ENCODE results near the gene PRKCD. TPM values are rescaled to one million over a fixed set of nuclear protein-coding genes. Genes with fewer than 3 reads are reported as not detected.

Gene PRKCD
- total and polyA plus RNA-seq, 2 of the 4 experiments (the other 2 are of a cell fraction), result 4.3 to 19.0 TPM

- Histone ChIP-seq H3K4me2 (ENCODE audit: low read depth, low read length) (no peak overlapping the region), H2BK20ac (ENCODE audit: low read depth, low read length) (no peak overlapping the region), H3K56ac (ENCODE audit: extremely low read depth, insufficient read depth, low read length) (no peak overlapping the region), H3K36me3 (ENCODE audit: control insufficient read depth, insufficient read depth, low read length) (no peaks in the 10 kb centered on the region), H2BK15ac (ENCODE audit: low read depth, low read length) (no peak overlapping the region), H3K4me1 (ENCODE audit: control insufficient read depth, insufficient read depth, low read length) (peaks cover 21% of the 10 kb centered on the region; the same call in 1 of the 2 replicates), H3K27me3 (ENCODE audit: control insufficient read depth, insufficient read depth, low read length) (peaks cover 34% of the 10 kb centered on the region), H2BK5ac (ENCODE audit: low read depth, low read length, poor library complexity, severe bottlenecking) (no peak overlapping the region), H4K8ac (ENCODE audit: low read depth in 2 of 2, low read length in 2 of 2) (no peak overlapping the region), H2AFZ (replicated peaks; ENCODE audit: low read length, poor library complexity) (no peak overlapping the region), H4K91ac (ENCODE audit: insufficient read depth, low read depth, low read length) (no peak overlapping the region), H4K20me1 (ENCODE audit: insufficient read depth, low read length) (0 out of 2 replicates have a peak, but pooled peaks cover 9% of the 10 kb centered on the region), H3K9me3 (ENCODE audit: control insufficient read depth, insufficient read depth, low read length) (no peaks in the 10 kb centered on the region), H2BK120ac (ENCODE audit: low read depth, low read length) (no peak overlapping the region), H3K79me1 (ENCODE audit: low read depth in 1 of 2, low read length in 2 of 2) (peaks cover 10 to 22% of the 10 kb centered on the region in 2 experiments; a peak in 3 of 4 replicates), H3K9me1 (ENCODE audit: insufficient read depth, low read length) (peaks cover 8% of the 10 kb centered on the region), H3K4me3 (ENCODE audit: insufficient read depth, low read depth, low read length) (no peak overlapping the region), H2AK9ac (replicated peaks; ENCODE audit: low read depth, low read length, poor library complexity) (peak overlapping the region; percentile 5), H3K27ac (ENCODE audit: insufficient read depth, low read length) (no peak overlapping the region), H3K9ac (ENCODE audit: low read depth, low read length) (no peak overlapping the region), H3K18ac (ENCODE audit: low read depth, low read length) (no peak overlapping the region), H4K5ac (ENCODE audit: low read depth, low read length) (no peak overlapping the region), H3K23ac (ENCODE audit: low read depth, low read length) (no peak overlapping the region), H3K4ac (ENCODE audit: low read depth, low read length) (no peak overlapping the region), H2AK5ac (ENCODE audit: low read depth, low read length) (no peak overlapping the region), H3K14ac (replicated peaks; ENCODE audit: low read depth, low read length) (no peak overlapping the region)
- in situ Hi-C loops (cut with MboI; ENCODE audit: low sequenced_read_pairs), result no loop called here
- BruUV-seq (replicated peaks), result no TSS peak
- CTCF ChIA-PET, result no interaction called here
- DNase-seq (no peak), ATAC-seq (ENCODE audit: low read depth) (no peak)
- POLR2A ChIA-PET (ENCODE audit: unreplicated experiment), result no interaction called here
- WGBS, 2 experiments (ENCODE audit: extremely low coverage in 2 of 2, insufficient read length in 1 of 2), result no CpG with 5 or more reads among the region's 2 CpGs
- TF ChIP-seq NFE2L2 (IDR thresholded peaks at IDR 0.05; ENCODE audit: low read depth, low read length) (no peak), CEBPB (IDR thresholded peaks at IDR 0.05; ENCODE audit: low read depth, low read length) (no peak), FOS (IDR thresholded peaks at IDR 0.05; ENCODE audit: low read depth, low read length) (no peak), POLR2A (IDR thresholded peaks at IDR 0.05; ENCODE audit: low read depth, low read length) (no peak), MXI1 (IDR thresholded peaks at IDR 0.05; ENCODE audit: borderline replicate concordance, low read depth, low read length) (no peak), RFX5 (IDR thresholded peaks at IDR 0.05; ENCODE audit: low read depth, low read length) (no peak), ELK1 (IDR thresholded peaks at IDR 0.05; ENCODE audit: borderline replicate concordance, low read depth, low read length) (no peak), SMC3 (IDR thresholded peaks at IDR 0.05; ENCODE audit: low read depth, low read length) (no peak), CHD1 (IDR thresholded peaks at IDR 0.05; ENCODE audit: low read depth, low read length) (no peak), BHLHE40 (IDR thresholded peaks at IDR 0.05; ENCODE audit: low read depth, low read length) (no peak), MAFK (IDR thresholded peaks at IDR 0.05; ENCODE audit: low read depth, low read length) (no peak), USF2 (IDR thresholded peaks at IDR 0.05; ENCODE audit: low read depth, low read length) (no peak), MAZ (IDR thresholded peaks at IDR 0.05; ENCODE audit: borderline replicate concordance, low read depth, low read length) (no peak), RAD21 (IDR thresholded peaks at IDR 0.05; ENCODE audit: low read length) (no peak), RCOR1 (IDR thresholded peaks at IDR 0.05; ENCODE audit: insufficient replicate concordance, low read length) (no peak)
- TF ChIP-seq, protein P1, sequence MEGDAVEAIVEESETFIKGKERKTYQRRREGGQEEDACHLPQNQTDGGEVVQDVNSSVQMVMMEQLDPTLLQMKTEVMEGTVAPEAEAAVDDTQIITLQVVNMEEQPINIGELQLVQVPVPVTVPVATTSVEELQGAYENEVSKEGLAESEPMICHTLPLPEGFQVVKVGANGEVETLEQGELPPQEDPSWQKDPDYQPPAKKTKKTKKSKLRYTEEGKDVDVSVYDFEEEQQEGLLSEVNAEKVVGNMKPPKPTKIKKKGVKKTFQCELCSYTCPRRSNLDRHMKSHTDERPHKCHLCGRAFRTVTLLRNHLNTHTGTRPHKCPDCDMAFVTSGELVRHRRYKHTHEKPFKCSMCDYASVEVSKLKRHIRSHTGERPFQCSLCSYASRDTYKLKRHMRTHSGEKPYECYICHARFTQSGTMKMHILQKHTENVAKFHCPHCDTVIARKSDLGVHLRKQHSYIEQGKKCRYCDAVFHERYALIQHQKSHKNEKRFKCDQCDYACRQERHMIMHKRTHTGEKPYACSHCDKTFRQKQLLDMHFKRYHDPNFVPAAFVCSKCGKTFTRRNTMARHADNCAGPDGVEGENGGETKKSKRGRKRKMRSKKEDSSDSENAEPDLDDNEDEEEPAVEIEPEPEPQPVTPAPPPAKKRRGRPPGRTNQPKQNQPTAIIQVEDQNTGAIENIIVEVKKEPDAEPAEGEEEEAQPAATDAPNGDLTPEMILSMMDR (conservative IDR thresholded peaks at IDR 0.05; ENCODE audit: low read depth, low read length), result no peak
- dilution Hi-C loops (cut with HindIII; ENCODE audit: low sequenced_read_pairs, unreplicated experiment), result no loop called here
- intact Hi-C loops (cut with micrococcal nuclease), result no loop called here
Measured at GRCh38 chr3:53158765-53159155, 2.2 kb upstream of the PRKCD start.

Measured in IMR-90 (cell line).